Measurements from ENCODE around the gene EIF4B. TPM values are rescaled to one million over a fixed set of nuclear protein-coding genes. Genes with fewer than 3 reads are reported as not detected.

EIF4B gene
- total and polyA plus RNA-seq, 2 experiments from 2014 or later: 74.8 to 501 TPM

GRCh38 chr12:53056901-53057300 is 50.6 kb downstream of the EIF4B start:
- DNase-seq: no peak
- Histone ChIP-seq H2AFZ (no peak overlapping the region), H3K4me2 (ENCODE audit: unreplicated experiment) (no peak overlapping the region), H3K9ac (no peak overlapping the region), H3K36me3 (ENCODE audit: low read depth) (no peaks in the 10 kb centered on the region), H3K4me3 (no peak overlapping the region), H4K20me1 (ENCODE audit: insufficient read depth) (no peaks in the 10 kb centered on the region), H3K27me3 (replicated peaks; ENCODE audit: insufficient read depth) (no peaks in the 10 kb centered on the region), H3F3A (ENCODE audit: insufficient read depth) (peaks cover 22% of the 10 kb centered on the region), H3K9me3 (ENCODE audit: low read depth) (no peaks in the 10 kb centered on the region), H3K27ac (peak overlapping the region; percentile 31; the same call in 1 of the 2 replicates), H3K4me1 (ENCODE audit: insufficient read depth) (peaks cover 42% of the 10 kb centered on the region), H3K79me2 (ENCODE audit: insufficient read depth) (peaks cover 6% of the 10 kb centered on the region), H3K9me2 (ENCODE audit: insufficient read depth) (no peaks in the 10 kb centered on the region)
- in situ Hi-C loops (cut with MboI): no loop called here
- TF ChIP-seq EZH2phosphoT487 (IDR thresholded peaks at IDR 0.05; ENCODE audit: insufficient read depth, low read depth) (no peak), EZH2 (IDR thresholded peaks at IDR 0.05; ENCODE audit: insufficient read depth, poor library complexity, severe bottlenecking) (no peak)
- WGBS, 2 experiments (ENCODE audit: low coverage in 1 of 2, low lambda C conversion rate in 2 of 2, missing lambda C conversion rate in 2 of 2): 96 to 97% methylated on average over 7 of the region's 7 CpGs

GRCh38 chr12:53057816-53058500 is 51.7 kb downstream of the EIF4B start:
- Histone ChIP-seq H3K27me3 (replicated peaks; ENCODE audit: insufficient read depth) (no peaks in the 10 kb centered on the region), H3K9ac (no peak overlapping the region), H3K9me2 (ENCODE audit: insufficient read depth) (no peaks in the 10 kb centered on the region), H3K79me2 (ENCODE audit: insufficient read depth) (no peaks in the 10 kb centered on the region), H3K36me3 (ENCODE audit: low read depth) (no peaks in the 10 kb centered on the region; the same call in 1 of the 2 replicates), H3K4me1 (ENCODE audit: insufficient read depth) (peaks cover 33% of the 10 kb centered on the region), H3F3A (ENCODE audit: insufficient read depth) (peaks cover 23% of the 10 kb centered on the region), H3K4me3 (no peak overlapping the region), H3K4me2 (ENCODE audit: unreplicated experiment) (no peak overlapping the region), H3K9me3 (ENCODE audit: low read depth) (no peaks in the 10 kb centered on the region), H4K20me1 (ENCODE audit: insufficient read depth) (no peaks in the 10 kb centered on the region), H3K27ac (no peak overlapping the region), H2AFZ (no peak overlapping the region)
- WGBS, 2 experiments (ENCODE audit: low coverage in 1 of 2, low lambda C conversion rate in 2 of 2, missing lambda C conversion rate in 2 of 2): 80 to 84% methylated on average over 12 to 13 of the region's 13 CpGs
- in situ Hi-C loops (cut with MboI): no loop called here
- DNase-seq: no peak
- TF ChIP-seq EZH2phosphoT487 (IDR thresholded peaks at IDR 0.05; ENCODE audit: insufficient read depth, low read depth): no peak
- TF ChIP-seq EZH2 (IDR thresholded peaks at IDR 0.05; ENCODE audit: insufficient read depth, poor library complexity, severe bottlenecking): no peak

GRCh38 chr12:53058674-53059433 is 52.6 kb downstream of the EIF4B start:
- in situ Hi-C loops (cut with MboI): no loop called here
- Histone ChIP-seq H3K9me3 (ENCODE audit: low read depth) (no peaks in the 10 kb centered on the region), H3K36me3 (ENCODE audit: low read depth) (peaks cover 4% of the 10 kb centered on the region; the same call in 1 of the 2 replicates), H3K9ac (no peak overlapping the region), H3K4me2 (ENCODE audit: unreplicated experiment) (no peak overlapping the region), H3K4me1 (ENCODE audit: insufficient read depth) (peaks cover 30% of the 10 kb centered on the region), H4K20me1 (ENCODE audit: insufficient read depth) (no peaks in the 10 kb centered on the region), H3K9me2 (ENCODE audit: insufficient read depth) (no peaks in the 10 kb centered on the region), H3F3A (ENCODE audit: insufficient read depth) (peaks cover 31% of the 10 kb centered on the region), H3K27ac (no peak overlapping the region), H3K79me2 (ENCODE audit: insufficient read depth) (no peaks in the 10 kb centered on the region), H3K4me3 (no peak overlapping the region), H2AFZ (no peak overlapping the region), H3K27me3 (replicated peaks; ENCODE audit: insufficient read depth) (no peaks in the 10 kb centered on the region)
- TF ChIP-seq EZH2phosphoT487 (IDR thresholded peaks at IDR 0.05; ENCODE audit: insufficient read depth, low read depth) (no peak), EZH2 (IDR thresholded peaks at IDR 0.05; ENCODE audit: insufficient read depth, poor library complexity, severe bottlenecking) (no peak)
- no peak for DNase-seq
- WGBS, 2 experiments (ENCODE audit: low coverage in 1 of 2, low lambda C conversion rate in 2 of 2, missing lambda C conversion rate in 2 of 2): 77 to 81% methylated on average over 27 to 35 of the region's 35 CpGs

GRCh38 chr12:53059434-53060063 is 53.3 kb downstream of the EIF4B start:
- H2AFZ ChIP-seq: no peak overlapping the region
- 90 to 92% methylated on average over 23 to 24 of the region's 24 CpGs for WGBS, 2 experiments (ENCODE audit: low coverage in 1 of 2, low lambda C conversion rate in 2 of 2, missing lambda C conversion rate in 2 of 2)
- H4K20me1 ChIP-seq (ENCODE audit: insufficient read depth): no peaks in the 10 kb centered on the region
- no peak overlapping the region for H3K4me3 ChIP-seq
- no peaks in the 10 kb centered on the region for H3K27me3 ChIP-seq (replicated peaks; ENCODE audit: insufficient read depth)
- H3K4me1 ChIP-seq (ENCODE audit: insufficient read depth): peaks cover 29% of the 10 kb centered on the region
- peaks cover 7% of the 10 kb centered on the region; the same call in 1 of the 2 replicates for H3K36me3 ChIP-seq (ENCODE audit: low read depth)
- no peak for DNase-seq
- no peak overlapping the region for H3K9ac ChIP-seq
- H3K27ac ChIP-seq: no peak overlapping the region
- H3K4me2 ChIP-seq (ENCODE audit: unreplicated experiment): no peak overlapping the region
- H3K9me3 ChIP-seq (ENCODE audit: low read depth): no peaks in the 10 kb centered on the region
- H3F3A ChIP-seq (ENCODE audit: insufficient read depth): peaks cover 38% of the 10 kb centered on the region
- no peaks in the 10 kb centered on the region for H3K79me2 ChIP-seq (ENCODE audit: insufficient read depth)
- in situ Hi-C loops (cut with MboI): no loop called here
- no peaks in the 10 kb centered on the region for H3K9me2 ChIP-seq (ENCODE audit: insufficient read depth)
- TF ChIP-seq EZH2phosphoT487 (IDR thresholded peaks at IDR 0.05; ENCODE audit: insufficient read depth, low read depth) (no peak), EZH2 (IDR thresholded peaks at IDR 0.05; ENCODE audit: insufficient read depth, poor library complexity, severe bottlenecking) (no peak)
